HG03378 (cell line): ENCODE measurements around the gene TFB1M.
"Not testable (repeated sequence)": the region's sequence is repeated elsewhere in the genome, so short reads cannot be mapped to it uniquely, and the experiment has no call there.

Experiments used
- ATAC-seq: cut with Tn5 transposase; IDR thresholded peaks from one replicate; pipeline ENCODE4 v1.9.1; 2021; ENCODE audit warnings: mild to moderate bottlenecking, moderate library complexity; ENCODE audit not compliant: unreplicated experiment

TFB1M gene

DNA sequence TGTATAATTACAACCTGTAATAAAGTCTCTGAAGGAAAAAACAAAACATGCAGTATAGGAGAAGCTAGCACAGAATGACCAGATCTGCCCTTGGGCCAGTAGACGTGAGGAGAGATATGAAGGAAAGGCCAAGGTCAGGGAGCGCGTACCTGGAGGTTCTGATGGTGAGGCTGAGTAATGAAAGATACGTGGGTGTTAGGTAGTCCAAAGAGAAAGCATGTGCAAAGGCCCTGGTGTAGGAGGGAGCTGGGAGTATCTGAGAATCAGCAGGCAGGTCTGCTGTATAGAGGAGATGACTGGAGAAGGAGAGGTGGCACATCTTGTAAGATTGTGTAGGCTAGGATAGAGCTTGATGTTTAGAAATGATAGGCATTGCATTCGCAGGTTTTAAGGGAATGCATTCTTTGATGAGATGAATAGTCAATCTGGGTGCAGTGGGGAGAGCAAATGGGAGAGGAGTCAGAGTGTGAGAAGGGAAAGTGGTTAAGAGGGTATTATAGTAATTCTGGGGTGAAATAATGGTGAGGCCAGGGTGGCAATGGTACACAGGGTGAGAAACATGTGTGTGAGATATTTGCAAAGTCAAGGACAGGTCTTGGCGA is 15.9 kb upstream of the TFB1M start:
- ATAC-seq: no peak

DNA sequence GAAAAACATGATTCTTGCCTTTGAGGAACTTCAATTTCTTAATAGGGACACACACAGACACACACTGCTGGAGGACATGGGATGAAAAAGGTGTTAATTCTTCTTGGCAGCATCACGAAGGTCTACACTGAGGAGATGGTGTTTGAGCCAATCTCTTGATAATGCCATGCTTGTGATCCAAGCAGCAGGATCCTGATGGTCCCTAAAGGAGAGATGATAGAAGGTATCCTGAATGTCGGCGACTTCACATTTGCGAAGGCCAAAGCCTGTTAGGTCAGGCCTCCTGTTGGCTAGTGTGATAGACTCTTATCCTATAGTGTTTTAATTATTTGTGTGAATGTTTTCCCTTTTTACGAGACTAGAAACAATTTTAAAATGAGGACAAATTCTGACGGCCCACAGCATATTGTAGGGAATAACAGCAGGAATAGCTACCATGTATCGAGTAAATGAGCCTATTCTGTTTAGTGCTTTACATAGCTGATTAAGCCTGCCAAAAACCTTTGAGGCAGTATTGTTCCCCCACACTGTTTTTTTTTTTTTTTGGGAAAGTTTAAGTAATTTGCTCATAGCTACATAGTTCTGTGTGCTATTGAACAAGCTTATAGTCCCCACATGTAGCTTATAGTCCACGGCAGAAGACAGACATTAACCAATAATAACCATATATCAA is 15.3 kb upstream of the TFB1M start:
- no peak for ATAC-seq

DNA sequence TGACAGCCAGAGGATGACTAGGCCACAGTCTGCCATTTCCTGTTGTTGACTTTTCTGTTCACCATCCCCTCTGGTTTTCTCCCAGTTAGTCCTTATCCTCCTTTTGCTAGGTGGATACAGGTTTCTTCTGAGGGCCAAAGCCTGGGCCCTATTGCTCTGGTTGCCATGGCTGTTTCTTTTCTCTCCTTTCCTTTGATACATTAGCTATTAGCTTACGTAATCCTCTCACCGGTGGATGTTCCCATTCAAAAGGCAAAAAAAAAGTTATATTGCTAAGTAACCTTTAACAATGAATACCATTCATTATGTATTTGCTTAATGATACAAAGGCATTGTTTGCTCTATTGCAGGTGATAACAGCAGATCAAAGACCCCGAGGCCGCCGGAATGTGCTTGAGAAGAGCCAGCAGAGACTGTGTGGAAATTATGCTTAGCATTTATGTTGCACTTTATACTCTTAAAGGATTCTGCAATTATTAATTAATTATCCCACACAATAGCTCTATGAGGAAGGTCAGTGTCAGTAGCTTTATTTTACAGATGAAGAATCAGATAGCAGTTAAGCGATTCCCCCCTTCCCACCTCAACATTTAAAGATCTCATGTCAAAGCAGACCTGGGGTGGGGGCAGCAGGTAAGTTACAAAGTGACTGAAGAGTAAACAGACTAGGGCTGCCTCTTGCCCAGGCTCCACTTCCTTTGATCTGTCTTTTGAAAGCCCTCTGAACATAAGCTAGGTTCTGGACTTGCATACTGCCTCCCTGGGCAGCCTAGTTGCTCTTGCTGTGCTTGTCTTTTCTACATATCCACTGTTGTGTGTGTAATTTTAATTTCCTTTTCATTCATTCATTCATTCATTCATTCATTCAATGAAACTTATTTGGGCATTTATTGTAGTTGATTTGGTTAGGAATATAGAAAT is 14.5 kb upstream of the TFB1M start:
- ATAC-seq: no peak

DNA sequence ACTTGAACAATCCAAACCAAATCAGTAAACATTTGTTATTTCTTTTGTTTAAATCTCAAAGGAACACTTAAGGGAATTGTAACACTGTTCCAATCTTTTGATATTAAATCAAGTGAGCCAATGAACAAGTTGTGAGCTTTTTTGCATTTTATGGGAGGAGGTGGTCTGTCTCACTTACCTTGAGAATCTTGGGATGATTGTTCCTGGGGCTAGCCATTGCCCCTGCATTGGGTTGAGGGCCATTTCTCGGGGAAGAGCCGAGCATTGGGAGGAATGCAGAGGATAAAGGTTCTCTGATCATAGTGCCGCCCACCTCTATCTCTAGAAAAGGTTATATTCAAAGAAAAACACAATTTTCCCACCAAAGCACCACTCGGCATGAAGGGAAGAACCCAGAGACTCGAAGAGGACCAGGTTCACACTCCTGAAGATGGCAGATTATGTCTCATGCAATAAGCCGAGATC is 13.8 kb upstream of the TFB1M start:
- no peak for ATAC-seq

DNA sequence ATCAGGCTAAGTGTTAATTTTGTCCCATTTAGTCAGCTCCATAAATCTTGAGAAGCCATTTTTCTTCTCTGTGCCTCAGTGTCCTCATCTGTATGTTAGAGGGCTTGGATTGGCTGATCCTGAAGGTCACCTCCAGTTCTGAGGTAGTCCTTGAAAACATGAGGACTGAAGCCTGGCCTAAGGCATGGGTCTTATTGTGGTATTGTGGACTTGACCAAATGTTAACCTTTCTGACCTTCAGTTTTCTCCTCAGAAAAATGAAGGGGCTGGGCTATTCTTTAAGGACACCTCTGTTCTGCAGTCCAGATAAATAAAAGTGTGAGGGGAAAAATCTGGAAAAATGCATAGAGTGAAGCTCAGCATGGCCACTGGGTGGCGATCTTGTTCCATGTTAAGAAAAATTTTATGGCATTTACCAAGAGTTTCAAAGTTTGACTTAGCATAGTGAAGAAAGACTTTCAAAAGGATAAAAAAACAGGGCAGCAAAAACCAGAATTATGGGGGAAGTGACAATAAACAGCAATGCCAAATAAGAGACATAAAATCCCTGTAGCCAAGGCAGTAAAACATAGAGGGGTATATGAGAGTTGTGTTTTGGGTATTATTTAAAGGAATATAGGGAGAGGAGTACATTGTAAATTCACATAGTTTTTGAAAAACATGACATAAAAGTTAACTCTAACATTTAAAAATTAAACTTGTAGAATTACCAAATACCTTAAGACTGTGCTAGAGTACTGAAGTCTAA is 13.2 kb upstream of the TFB1M start:
- ATAC-seq: peak; percentile 78

DNA sequence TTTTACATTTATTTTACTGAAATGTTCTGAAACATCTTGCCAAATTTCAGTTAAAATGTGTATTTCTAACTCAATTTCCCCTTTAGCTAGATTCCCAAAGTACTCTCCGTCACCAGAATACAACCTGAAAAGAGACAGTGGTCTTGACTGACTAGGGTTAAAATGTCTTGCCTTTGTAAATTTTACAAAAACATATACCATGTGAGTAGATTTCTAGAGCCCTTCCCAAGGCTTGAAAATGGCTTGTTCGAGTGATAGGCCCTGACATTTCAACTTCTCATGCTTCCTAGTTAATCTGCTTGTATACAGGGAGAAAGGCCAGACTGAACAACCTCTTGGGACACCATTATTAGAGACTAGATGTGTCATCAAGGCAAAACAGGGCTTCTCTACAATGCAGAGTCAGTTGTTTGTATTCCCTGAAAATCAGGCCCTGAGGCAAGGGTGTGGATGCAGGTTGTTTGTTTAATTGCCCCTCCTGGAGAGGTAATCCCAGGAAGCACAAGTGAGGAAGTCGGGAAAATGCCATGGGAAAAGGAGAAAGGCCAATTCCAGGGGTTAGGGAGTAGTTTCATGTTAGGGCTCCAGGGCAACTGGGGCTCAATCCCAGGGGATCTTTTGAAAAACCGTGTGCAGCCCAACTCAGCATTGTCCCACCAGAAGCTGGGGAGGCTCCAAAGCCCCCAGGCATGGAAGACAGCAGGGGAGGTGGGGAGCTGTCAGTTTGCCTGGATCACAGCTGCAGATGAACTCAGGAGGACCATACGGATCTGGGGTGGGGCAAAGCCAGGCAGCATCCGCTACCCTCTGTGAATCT is 11.6 kb upstream of the TFB1M start:
- ATAC-seq: no peak

DNA sequence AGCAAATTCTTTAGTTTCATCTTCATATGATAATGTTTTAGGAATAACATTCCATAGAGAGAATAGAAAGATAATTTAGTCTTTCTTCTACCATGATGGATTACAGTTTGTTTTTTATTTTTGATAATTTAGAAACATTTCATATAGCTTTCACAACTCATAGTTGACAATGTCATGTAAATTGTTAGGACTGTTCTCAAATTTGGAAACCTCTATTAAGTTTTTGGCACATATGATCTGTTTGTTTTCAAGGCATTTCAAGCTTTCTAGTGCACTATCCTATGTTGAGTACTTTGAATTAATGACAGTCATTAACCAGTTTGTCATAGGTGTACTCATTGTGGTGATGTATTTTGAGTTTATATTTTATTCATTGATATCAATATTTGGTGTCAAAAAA is 10.7 kb upstream of the TFB1M start:
- ATAC-seq: no peak

DNA sequence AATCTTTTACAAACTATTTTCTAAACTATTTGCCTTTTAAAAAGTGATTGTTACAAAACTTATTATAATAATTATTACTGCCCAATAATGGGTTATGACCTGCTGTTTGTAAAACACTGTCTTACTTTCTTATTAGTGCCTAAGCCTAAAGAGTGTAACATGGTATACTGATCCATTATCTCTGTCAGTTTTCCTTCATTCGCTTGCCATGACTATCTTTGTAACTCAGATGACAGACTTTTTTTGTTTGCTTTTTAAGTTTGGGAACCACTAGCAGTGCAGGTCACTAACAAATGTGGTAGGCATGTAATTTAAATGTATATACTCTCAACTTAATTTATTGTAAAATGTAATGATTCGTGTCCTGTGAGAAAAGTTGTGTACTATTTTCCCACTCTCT is 9.9 kb upstream of the TFB1M start:
- no peak for ATAC-seq

DNA sequence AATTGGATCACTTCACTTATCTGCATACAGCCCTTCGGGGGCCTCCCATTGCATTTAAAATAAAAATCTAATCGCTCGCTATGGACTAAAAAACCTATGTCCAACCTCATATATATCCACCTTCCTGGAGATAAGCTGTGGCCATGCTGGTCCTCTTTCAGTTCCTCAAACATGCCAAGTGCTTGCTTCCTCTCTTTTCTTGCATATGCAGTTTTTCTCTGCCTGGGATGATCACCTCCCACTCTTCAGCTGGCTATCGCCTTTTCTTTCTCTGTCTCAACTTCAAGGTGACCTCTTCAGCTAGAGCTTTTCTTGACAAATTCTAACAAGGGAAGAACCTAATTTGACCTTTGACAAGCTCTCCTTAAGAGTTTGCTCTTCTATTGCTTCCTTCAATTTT is 5.6 kb upstream of the TFB1M start:
- ATAC-seq: peak; percentile 41

DNA sequence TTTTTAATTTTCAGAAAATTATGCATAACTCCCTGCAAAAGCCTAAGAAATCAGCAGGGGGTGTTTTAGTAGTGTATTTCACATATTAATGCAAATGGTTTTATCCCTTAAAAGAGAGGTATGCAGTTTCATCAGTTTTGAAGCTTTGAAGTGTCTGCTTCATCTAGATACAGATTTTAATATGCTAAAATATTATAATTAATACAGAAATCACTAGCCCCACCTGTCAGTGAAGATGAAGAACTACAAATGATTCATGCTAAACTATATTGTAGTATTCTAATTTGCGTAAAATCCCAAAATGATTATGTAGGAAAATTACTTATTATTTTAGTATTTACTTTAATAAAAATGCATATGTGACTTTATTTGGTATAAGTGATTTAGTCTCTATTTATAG is 2.9 kb upstream of the TFB1M start:
- ATAC-seq: no peak

DNA sequence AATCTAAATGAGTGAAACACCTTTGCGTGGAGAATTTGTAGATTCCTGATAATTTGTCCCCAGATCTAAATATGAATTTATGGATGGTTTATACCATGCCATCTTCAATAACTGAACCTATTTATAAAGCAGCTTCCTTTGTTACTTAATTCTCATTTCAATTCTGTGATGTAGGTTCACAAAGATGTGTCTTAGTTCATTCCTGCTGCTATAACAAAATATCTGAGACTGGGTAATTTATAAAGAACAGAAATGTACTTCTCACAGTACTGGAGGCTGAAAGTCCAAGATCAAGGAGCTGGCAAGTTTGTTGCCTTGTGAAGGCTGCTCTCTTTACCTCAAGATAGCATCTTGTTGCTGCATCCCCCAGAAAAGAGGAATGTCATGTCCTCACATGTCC is 2.1 kb upstream of the TFB1M start:
- no peak for ATAC-seq

DNA sequence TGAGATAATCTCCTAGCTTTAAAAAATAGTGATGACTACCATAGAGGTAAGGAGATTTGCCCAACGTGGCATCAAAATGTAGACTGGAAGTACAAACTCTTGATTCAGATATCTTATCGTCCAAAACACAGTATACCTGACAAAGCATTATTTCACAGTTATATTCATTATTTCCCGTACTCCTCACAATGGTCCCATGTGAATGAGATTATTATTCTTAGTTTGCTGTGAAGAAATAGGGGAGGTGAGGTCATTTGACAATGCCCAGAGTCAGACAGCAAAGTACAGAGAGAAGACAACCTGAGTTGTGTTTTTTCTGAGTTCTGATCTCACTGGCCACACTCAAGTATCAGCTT is 1.2 kb upstream of the TFB1M start:
- ATAC-seq: no peak

DNA sequence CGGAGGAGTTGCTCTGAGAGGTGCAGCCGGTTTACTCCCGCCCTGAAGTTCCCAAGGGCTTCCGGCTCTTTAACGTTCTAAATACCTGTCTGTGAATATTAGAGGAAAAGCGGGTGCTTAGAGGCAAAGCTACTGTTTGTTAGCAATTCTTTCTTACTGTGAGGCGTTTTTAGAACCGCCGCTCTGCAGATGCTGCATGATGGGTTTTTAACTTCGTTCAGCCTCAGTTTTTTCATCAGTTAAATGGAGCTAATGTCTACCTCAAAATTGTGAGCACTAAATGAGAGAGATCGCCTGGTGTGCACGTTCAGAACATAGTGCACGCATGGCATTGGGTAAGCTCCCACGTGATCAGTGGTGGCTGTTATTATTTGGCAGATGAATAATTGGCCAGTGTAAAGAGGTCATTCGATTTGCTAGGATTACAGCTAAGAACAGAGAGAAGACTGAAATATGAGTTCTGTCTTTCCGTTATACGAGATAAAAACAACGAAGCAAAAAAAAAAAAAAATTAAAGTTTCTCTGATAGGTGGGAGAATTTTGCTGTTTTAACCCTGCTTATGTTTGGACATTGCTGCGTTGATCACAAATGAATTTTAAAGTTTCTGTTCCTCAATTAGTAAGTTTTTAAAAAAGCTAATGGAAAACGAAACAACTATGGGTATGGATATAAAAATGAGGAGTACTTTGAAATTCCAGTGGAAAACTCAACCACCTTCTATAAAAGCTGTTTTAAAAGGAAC is 660 bp upstream of the TFB1M start:
- peak; percentile 56 for ATAC-seq

DNA sequence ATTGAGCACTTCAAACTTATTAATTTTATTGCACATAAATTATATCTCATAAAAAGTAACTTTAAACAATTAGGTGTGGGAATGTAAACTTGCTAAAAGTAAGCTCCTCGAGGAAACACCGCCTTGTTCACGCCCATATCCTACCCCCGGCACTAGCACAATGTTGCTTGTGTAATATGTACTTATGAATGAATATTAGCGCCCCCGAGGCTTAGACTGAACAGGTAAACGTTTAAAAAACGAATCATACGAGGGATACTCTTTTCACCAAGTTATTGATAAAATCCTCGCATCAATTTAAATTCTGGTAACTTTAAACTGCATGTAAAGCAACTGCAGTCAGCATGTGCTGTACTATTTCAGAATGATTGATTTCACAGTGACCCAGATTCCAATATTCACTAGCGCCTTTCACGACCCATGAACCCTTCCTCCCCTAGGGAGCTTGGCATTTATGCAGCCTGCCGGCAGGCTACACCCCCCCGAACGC is 637 bp downstream of the TFB1M start:
- ATAC-seq: peak; percentile 6

DNA sequence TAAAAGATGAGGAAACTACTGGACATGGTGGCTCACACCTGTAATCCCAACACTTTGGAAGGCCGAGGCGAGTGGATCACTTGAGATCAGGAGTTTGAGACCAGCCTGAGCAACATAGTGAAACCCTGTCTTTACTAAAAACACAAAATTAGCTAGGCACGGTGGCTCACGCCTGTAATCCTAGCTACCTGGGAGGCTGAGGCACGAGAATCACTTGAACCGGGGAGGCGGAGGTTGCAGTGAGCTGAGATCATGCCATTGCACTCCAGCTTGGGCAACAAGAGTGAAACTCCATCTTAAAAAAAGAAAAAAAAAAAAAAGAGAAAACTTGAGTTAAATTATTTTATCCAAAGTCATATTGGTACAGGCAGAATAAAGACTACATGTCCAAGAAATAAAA is 1.3 kb downstream of the TFB1M start:
- not testable (repeated sequence) for ATAC-seq

DNA sequence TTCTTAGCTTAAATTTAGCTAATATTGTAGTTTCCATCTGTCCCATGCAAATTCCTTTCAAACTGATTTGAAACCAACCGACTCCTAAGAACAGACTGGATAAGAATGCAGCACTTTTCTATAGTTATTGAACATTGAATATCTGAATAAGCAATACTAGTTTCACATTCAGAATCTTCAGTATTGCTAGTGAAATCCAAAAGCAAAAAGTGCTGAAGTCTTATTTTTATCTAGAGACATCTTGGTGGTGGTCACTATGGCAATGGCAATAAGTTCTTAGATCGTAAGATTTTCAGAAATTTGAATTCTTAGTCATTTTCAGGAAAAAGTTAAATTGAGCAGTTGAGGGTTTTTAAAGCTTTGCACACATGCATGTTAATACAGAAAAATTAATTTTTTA is 2.7 kb downstream of the TFB1M start:
- no peak for ATAC-seq

DNA sequence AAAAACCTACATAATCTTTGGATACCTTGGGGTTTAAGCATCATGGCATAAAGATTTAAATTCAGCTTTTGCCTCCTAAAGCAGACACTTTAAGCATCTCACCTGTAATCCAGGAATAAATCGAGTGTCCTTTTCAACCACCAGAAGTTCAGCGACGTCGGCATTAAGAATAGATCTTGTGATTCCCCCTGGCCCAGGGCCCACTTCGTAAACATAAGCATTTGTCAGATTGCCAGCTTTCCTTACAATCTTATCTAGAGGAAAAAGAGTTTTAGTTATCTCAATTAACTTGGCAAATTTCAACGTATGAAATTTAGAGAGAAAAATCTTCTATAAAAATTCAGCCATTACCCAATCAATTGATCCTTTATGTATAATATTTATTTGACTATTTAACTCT is 3.2 kb downstream of the TFB1M start:
- no peak for ATAC-seq

DNA sequence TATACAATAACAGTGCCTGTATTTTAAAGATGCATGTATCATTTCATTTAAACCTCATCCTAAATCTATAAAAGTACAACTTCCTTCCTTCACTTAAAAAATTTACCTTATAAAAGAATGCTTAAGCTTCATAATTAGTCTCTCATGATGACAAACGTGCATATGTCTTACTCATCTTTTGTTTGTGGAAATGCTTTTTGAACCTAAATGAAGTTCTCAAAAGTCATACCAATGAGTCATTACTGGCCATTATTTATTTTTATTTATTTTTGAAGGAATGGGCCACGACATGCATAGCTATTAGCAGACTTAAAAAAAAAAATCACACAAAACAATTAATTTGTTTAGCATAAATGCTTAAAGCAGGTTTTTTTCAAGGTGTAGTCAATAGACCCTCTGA is 3.7 kb downstream of the TFB1M start:
- ATAC-seq: no peak

DNA sequence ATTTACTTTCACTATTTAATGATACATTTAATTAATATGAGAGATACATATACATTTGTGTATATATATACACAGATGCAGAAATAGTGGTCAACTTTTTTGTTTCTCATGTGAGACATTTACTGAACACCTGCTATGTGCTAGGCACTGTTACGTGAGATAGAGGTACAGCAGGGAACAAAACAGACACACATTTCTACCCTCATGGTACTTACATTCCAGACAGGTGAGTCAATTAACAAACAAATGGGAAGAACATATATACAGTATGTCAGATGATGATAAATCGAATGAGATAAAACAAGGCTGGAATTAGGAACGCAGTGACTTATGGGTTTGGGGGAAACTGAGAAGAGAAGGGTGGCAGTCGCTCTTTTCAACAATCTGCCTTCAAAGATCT is 5.1 kb downstream of the TFB1M start:
- ATAC-seq: no peak

DNA sequence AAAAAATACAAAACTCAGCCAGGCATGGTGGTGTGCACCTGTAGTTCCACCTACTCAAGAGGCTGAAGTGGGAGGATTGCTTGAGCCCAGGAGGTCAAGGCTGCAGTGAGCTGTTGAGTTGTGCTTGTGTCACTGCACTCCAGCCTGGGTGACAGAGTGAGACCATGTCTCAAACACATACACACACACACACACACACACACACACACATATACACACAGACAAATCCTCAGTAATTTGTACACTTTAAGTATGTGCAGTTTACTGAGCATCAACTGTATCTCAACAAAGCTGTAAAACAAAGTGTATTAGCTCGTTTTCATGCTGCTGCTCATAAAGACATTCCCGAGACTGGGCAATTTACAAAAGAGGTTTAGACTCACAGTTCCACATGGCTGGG is 7.3 kb downstream of the TFB1M start:
- ATAC-seq: no peak
